ENCODE measurements around the gene DCTN1.

- TF ChIP-seq CTCF (IDR thresholded peaks at IDR 0.05) (no peak), POLR2AphosphoS5 (IDR thresholded peaks at IDR 0.05) (no peak), POLR2A (IDR thresholded peaks at IDR 0.05) (no peak), EP300 (IDR thresholded peaks at IDR 0.05) (no peak)
Measured at GRCh38 chr2:74393525-74393924, 13.4 kb upstream of the DCTN1 start.

Data from suprapubic skin (tissue), 4 donors.